ENCODE data around the gene IL17RA.

The IL17RA gene

GRCh38 chr22:17104336-17104935, 19.6 kb downstream of the IL17RA start:
- FAIRE-seq (no peak), DNase-seq (ENCODE audit: extremely low spot score, insufficient read length, low read depth) (no peak)

DNA sequence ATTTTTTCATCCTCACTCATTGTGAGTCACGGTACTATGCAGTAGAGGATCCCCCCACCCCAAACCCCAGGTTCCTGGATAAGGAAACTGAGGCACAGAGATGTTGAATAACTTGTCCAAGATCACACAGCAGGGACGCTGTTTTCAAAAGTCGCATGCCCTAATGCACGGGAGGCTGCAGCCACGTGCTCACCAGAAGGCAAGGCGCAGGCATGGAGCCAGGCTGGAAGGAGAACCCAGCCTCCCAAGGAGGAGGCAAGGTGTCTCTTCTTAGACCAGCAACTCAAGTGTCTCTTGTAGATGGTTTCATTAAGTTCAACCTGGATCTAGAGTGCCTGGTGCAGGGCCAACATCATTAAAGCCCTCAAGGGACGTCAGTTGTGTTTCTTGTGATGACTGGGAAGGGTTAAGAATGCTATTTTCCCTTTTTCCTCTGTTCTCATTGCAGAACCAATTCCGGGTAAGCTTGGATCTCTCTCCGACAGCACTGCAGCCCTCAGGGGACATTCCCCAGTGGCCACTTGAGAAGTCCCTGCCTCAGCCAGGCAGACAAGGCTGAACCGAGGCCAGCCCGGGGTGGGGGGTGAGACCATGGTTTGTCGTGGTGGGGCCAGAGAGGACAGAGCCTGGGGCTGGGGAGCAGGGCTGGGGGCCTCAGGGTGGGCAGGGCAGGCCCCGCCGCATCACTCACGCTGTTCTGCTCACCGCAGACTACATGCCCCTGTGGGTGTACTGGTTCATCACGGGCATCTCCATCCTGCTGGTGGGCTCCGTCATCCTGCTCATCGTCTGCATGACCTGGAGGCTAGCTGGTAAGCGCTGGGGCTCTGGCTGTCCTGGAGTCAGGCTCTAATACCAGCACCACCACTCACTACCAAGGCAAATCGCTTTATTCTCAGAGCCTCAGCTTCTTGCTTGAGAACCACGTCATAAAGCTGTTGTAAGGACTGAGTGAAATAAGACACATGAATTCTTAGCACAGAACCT, 20.6 kb downstream of the IL17RA start:
- no peak for FAIRE-seq
- no peak for DNase-seq (ENCODE audit: extremely low spot score, insufficient read length, low read depth)

GRCh38 chr22:17106161-17106784, 21.5 kb downstream of the IL17RA start:
- DNase-seq (ENCODE audit: extremely low spot score, insufficient read length, low read depth) (no peak), FAIRE-seq (no peak)

DNA sequence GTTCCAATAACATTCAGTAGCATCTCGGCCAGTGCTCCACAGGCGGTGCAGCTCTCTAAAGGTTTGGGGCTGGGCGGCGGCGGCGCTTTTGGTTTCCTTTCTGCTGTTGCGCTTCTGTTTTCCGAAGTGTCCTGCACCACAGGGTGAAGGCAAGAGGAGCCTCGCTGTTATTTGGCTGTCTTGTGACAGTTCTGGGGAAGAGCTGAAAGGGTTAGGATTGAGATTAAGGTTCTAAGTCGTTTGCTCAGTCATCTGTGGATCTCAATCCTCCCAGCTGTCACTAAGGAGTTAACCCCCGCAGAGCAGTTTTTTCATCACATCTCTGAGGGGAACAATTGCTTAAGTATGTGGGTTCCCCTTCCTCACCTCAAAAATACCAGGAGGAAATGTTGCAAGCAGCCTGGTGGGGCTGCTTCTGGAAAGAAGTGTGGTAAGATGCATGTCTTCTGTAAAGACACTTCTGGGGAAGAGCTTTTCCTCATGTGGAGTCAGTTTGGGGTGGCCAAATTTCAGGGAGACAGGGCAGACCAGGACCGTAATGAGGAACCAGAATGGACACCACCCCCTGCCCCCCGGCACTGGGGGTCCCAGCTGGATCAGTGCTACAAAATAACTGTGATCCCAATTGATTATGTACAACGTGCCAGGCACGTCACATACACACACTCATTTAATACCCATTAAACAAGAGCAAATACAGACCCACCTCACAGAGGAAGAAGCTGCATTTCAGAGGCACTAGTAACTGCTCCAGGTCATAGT, 22.2 kb downstream of the IL17RA start:
- DNase-seq (ENCODE audit: extremely low spot score, insufficient read length, low read depth) (no peak), FAIRE-seq (no peak)

GRCh38 chr22:17107547-17107810, 22.7 kb downstream of the IL17RA start:
- FAIRE-seq (no peak), DNase-seq (ENCODE audit: extremely low spot score, insufficient read length, low read depth) (no peak)

- FAIRE-seq (no peak), DNase-seq (ENCODE audit: extremely low spot score, insufficient read length, low read depth) (no peak)
Measured at GRCh38 chr22:17108256-17109112, 23.7 kb downstream of the IL17RA start.

GRCh38 chr22:17109113-17109865, 24.5 kb downstream of the IL17RA start:
- DNase-seq (ENCODE audit: extremely low spot score, insufficient read length, low read depth) (no peak), FAIRE-seq (no peak)

DNA sequence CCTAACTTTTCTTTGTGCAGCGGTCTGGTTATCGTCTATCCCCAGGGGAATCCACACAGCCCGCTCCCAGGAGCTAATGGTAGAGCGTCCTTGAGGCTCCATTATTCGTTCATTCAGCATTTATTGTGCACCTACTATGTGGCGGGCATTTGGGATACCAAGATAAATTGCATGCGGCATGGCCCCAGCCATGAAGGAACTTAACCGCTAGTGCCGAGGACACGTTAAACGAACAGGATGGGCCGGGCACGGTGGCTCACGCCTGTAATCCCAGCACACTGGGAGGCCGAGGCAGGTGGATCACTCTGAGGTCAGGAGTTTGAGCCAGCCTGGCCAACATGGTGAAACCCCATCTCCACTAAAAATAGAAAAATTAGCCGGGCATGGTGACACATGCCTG, 25.2 kb downstream of the IL17RA start:
- FAIRE-seq (no peak), DNase-seq (ENCODE audit: extremely low spot score, insufficient read length, low read depth) (no peak)

DNA sequence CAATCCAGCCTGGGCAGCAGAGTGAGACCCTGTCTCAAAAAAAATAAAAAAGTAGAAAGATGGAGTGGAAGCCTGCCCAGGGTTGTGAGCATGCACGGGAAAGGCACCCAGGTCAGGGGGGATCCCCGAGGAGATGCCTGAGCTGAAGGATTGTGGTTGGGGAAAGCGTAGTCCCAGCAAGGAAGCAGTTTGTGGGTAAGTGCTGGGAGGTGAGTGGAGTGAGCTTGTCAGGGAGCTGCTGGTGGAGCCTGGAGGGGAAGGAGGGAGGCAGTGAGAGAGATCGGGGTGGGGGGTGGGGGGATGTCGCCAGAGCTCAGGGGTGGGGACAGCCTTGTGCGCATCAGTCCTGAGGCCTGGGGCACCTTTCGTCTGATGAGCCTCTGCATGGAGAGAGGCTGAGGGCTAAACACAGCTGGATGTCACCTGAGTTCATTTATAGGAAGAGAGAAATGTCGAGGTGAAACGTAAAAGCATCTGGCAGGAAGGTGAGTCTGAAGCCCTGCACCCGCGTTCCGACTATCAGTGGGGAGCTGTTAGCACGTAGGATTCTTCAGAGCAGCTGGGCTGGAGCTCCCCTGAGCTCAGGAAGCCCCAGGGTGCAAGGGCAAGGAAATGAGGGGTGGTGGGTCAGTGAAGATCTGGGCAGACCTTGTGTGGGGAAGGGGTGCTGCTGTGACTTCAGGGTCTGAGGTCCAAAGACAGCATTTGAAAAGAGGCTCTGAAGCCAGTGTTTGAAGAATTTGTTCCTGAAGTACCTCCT, 26.2 kb downstream of the IL17RA start:
- no peak for FAIRE-seq
- no peak for DNase-seq (ENCODE audit: extremely low spot score, insufficient read length, low read depth)

- no peak for FAIRE-seq
- no peak for DNase-seq (ENCODE audit: extremely low spot score, insufficient read length, low read depth)
Measured at GRCh38 chr22:17112491-17113042, 27.8 kb downstream of the IL17RA start.

- FAIRE-seq (no peak), DNase-seq (ENCODE audit: extremely low spot score, insufficient read length, low read depth) (no peak)
Measured at GRCh38 chr22:17113600-17113999, 28.8 kb downstream of the IL17RA start.

- FAIRE-seq (no peak), DNase-seq (ENCODE audit: extremely low spot score, insufficient read length, low read depth) (no peak)
Measured at GRCh38 chr22:17114173-17114897, 29.5 kb downstream of the IL17RA start.

- DNase-seq (ENCODE audit: extremely low spot score, insufficient read length, low read depth) = no peak
- FAIRE-seq = no peak
Measured at GRCh38 chr22:17114898-17115235, 30.1 kb downstream of the IL17RA start.

DNA sequence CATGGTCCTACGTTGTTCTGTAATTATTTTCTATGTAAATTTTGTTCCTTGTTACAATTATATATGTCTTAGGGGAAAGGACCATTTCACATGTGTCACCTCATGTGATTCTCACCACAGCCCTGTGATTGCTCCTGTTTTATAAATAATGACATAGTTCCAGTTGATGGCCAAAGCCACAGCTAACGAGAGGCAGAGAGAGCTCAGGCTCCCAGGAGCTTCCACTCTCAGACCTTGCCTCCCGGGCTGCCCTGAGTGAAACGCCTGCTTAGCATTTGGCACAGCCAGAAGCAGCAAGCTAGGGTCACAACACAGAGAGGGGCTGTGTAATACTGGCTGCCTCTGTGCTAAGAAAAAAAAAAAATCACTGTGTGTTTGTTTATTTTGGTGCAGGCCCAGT, 30.4 kb downstream of the IL17RA start:
- FAIRE-seq (no peak), DNase-seq (ENCODE audit: extremely low spot score, insufficient read length, low read depth) (no peak)

DNA sequence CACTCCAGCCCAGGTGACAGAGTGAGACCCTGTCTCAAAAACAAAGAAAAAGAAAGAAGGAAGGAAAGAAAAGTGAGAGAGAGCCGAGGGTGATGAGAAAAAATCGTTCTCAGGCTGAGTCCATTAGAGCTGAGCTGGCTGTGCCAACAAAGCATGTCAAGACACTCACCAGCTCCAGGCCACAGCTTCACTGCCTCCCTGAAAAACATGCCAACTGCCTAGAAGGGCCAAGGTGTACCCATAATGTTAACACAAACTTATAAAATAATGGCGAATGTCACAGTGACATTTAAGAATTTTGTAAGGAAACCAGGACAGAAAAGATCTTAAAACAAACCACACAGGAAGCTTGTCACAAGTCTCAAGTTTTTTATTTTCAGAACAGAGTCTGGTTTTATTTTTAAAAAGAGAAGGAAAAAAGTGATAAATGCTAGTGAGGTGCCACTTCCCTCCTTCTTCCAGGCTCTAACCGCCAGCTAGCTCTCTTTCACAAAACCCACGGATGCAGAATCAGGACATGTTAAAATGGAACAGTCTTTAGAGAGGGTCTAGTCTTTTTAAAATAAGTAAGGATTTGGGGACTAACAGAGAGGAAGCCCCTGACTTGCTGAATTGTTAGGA, 31.3 kb downstream of the IL17RA start:
- FAIRE-seq = no peak
- no peak for DNase-seq (ENCODE audit: extremely low spot score, insufficient read length, low read depth)

- no peak for DNase-seq (ENCODE audit: extremely low spot score, insufficient read length, low read depth)
- no peak for FAIRE-seq
Measured at GRCh38 chr22:17116572-17117330, 32.0 kb downstream of the IL17RA start.

Data from GM18507 (cell line).